MM.1S (cell line): Measurements from ENCODE around the gene ADAMTS7.

ENCODE experiments used
- EZH2 ChIP-seq: fragments of 300-600 bp; sonication (generic); optimal IDR thresholded peaks from 2 replicates; pipeline ENCODE3; 2017; ENCODE audit warnings: low read depth, mild to moderate bottlenecking, antibody characterized with exemption, low read length, mixed read lengths
- TF ChIP-seq, protein P1 (sequence below): fragments of 300-600 bp; sonication (generic); IDR thresholded peaks from 2 replicates; pipeline ENCODE4 v1.5.1; 2016; ENCODE audit warnings: antibody characterized with exemption, low read length, mixed read lengths

DNA sequence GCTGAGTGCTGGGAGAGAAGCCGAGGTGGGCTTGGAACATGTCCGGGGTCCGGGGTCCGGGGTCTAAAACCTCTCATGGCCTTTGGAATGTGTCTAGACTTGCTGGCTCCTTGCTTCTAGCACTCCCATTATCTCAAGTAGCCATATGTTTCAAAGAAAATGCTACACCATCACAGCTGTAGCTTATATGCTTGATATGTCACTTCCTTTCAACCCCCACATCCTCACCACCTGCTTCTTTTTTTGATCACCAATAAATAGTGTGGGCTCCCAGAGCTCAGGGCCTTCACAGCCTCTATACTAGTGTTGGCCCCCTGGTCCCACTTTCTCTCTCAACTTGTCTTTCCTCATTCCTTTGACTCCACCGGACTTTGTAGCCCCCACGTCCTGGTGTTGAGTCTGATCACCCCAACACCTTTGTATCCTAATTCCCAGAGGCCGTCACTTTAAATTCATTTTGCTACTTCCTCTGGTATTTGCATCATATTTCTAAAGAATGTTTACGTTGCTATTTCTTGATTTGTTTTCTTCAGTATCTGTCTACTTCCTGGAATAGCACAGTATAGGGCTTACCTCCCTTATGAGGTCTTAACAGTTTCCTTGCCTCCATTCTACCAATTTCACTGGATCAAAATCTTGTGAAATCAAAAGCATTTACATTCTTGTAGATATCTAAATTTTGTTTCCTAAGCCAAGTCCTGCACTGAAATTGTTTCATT is 98.3 kb downstream of the ADAMTS7 start:
- TF ChIP-seq, protein P1, sequence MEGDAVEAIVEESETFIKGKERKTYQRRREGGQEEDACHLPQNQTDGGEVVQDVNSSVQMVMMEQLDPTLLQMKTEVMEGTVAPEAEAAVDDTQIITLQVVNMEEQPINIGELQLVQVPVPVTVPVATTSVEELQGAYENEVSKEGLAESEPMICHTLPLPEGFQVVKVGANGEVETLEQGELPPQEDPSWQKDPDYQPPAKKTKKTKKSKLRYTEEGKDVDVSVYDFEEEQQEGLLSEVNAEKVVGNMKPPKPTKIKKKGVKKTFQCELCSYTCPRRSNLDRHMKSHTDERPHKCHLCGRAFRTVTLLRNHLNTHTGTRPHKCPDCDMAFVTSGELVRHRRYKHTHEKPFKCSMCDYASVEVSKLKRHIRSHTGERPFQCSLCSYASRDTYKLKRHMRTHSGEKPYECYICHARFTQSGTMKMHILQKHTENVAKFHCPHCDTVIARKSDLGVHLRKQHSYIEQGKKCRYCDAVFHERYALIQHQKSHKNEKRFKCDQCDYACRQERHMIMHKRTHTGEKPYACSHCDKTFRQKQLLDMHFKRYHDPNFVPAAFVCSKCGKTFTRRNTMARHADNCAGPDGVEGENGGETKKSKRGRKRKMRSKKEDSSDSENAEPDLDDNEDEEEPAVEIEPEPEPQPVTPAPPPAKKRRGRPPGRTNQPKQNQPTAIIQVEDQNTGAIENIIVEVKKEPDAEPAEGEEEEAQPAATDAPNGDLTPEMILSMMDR, result no peak
- TF ChIP-seq EZH2, result no peak
